ENCODE results near the gene PPP3CB.

DNA sequence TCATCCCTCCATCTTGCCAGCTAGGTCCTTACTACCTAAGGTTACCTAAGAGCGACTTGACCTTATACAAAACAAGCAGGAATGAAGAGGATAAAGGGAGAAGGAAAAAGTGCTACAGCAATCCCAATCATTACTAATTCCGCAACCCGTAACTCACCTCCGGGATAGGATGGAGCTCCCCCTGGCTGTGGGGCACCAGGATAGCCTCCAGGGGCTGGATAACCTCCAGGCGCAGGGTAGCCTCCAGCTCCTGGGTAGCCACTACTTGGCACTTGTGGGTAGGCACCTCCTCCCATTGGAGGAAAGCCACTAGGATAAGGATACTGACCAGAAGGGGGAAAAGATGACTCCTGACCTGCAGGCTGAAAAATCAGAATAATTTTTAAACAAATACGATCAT, 97.8 kb downstream of the PPP3CB start:
- TF ChIP-seq SIN3A (IDR thresholded peaks at IDR 0.05; ENCODE audit: borderline replicate concordance, insufficient read depth, low read length) (no peak), TAF1 (IDR thresholded peaks at IDR 0.05; ENCODE audit: borderline replicate concordance, insufficient read depth, low read length) (no peak), POLR2AphosphoS5 (IDR thresholded peaks at IDR 0.05; ENCODE audit: low read depth, low read length) (no peak), FOXP2 (optimal IDR thresholded peaks at IDR 0.05; ENCODE audit: borderline replicate concordance, extremely low read depth, extremely low read length, insufficient read depth) (no peak)
- TF ChIP-seq, protein P1, sequence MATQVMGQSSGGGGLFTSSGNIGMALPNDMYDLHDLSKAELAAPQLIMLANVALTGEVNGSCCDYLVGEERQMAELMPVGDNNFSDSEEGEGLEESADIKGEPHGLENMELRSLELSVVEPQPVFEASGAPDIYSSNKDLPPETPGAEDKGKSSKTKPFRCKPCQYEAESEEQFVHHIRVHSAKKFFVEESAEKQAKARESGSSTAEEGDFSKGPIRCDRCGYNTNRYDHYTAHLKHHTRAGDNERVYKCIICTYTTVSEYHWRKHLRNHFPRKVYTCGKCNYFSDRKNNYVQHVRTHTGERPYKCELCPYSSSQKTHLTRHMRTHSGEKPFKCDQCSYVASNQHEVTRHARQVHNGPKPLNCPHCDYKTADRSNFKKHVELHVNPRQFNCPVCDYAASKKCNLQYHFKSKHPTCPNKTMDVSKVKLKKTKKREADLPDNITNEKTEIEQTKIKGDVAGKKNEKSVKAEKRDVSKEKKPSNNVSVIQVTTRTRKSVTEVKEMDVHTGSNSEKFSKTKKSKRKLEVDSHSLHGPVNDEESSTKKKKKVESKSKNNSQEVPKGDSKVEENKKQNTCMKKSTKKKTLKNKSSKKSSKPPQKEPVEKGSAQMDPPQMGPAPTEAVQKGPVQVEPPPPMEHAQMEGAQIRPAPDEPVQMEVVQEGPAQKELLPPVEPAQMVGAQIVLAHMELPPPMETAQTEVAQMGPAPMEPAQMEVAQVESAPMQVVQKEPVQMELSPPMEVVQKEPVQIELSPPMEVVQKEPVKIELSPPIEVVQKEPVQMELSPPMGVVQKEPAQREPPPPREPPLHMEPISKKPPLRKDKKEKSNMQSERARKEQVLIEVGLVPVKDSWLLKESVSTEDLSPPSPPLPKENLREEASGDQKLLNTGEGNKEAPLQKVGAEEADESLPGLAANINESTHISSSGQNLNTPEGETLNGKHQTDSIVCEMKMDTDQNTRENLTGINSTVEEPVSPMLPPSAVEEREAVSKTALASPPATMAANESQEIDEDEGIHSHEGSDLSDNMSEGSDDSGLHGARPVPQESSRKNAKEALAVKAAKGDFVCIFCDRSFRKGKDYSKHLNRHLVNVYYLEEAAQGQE (IDR thresholded peaks at IDR 0.05; ENCODE audit: insufficient read depth in 1 of 2, low read depth in 2 of 2, low read length in 2 of 2), result no peak
